Effector memory CD8-positive, alpha-beta T cell (primary cell): ENCODE measurements around the gene LNX1.

Experiments
- ATAC-seq: fragments of 150-1000 bp; cut with Tn5 transposase; replicated peaks from 2 replicates; pipeline ENCODE4 v1.10.0; 2021; ENCODE audit warnings: mild to moderate bottlenecking, moderate library complexity
- DNase-seq, 3 experiments: peaks; one replicate each; pipeline ENCODE4 v3.0.0; 2021
- H3K27ac Mint-ChIP-seq, 2 donors: one replicate each; pipeline ENCODE4 v1.8.0; 2022; ENCODE audit warnings: mild to moderate bottlenecking in 2 of 2, mixed read lengths in 2 of 2, moderate library complexity in 2 of 2
- H3K27me3 Mint-ChIP-seq, 2 donors: one replicate each; pipeline ENCODE4 v1.8.0; 2022; ENCODE audit warnings: mixed read lengths in 2 of 2
- H3K36me3 Mint-ChIP-seq: one replicate; pipeline ENCODE4 v1.8.0; 2022; ENCODE audit warnings: mild to moderate bottlenecking, moderate library complexity, mixed read lengths; ENCODE audit not compliant: insufficient read depth
- H3K4me1 Mint-ChIP-seq, 2 donors: one replicate each; pipeline ENCODE4 v1.8.0; 2022; ENCODE audit warnings: low read depth in 2 of 2, mixed read lengths in 2 of 2
- H3K4me3 Mint-ChIP-seq, 2 donors: one replicate each; pipeline ENCODE4 v1.8.0; 2022; ENCODE audit warnings: mild to moderate bottlenecking in 2 of 2, mixed read lengths in 2 of 2, moderate library complexity in 2 of 2
- H3K9me3 Mint-ChIP-seq, 2 donors: one replicate each; pipeline ENCODE4 v1.8.0; 2022; ENCODE audit warnings: mixed read lengths in 2 of 2

Gene LNX1

DNA sequence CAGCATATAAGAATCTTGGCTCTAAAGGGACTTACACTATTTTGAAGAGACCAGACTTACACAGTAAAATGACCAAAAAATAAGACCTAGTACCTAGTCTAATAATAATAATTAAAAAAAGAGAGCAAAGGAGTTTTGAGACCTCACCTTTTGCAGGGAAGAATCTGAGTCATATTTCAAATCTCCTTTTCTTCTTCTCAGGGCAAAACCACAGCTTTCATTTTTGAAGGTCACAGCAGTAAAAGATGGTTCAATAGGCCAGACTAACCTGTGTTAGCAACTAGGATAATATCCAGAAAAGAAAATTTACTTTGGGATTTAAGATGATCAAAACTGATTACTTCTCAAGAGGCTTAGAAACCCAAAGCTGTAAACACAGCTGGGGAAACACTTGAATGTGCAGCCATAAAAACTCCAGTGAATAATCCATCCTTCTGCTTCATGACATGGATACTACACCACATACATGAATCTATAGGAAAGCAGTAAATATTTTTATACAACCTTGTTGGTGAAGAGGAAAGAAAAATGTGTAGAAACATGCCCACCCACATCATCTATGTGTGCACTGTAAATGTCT is 25.9 kb upstream of the LNX1 start:
- no peaks in the 10 kb centered on the region for H3K27me3 Mint-ChIP-seq
- H3K4me3 Mint-ChIP-seq: no peak overlapping the region
- peaks cover 0 to 2% of the 10 kb centered on the region in 2 donors for H3K9me3 Mint-ChIP-seq
- no peaks in the 10 kb centered on the region for H3K36me3 Mint-ChIP-seq
- ATAC-seq (no peak), DNase-seq (no peak)
- no peaks in the 10 kb centered on the region for H3K4me1 Mint-ChIP-seq
- H3K27ac Mint-ChIP-seq: no peak overlapping the region

DNA sequence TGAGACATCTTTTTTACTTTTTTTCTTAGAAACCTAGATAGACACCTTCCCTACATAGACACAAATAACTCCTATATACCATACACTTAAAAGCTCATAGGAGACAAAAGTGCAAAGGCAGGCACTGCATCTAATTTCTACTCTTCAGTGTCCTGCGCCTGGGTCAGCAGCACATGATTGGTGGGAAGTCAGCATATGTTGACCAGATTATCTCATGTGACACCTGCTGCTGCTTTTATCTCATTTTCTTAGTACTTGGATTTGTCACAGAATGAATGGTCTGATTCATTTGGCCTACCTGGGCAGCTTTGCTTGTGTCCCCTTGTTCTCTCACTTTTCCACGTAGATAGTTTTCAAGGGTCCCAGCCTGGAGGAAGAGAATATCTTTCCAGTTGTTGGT is 24.9 kb upstream of the LNX1 start:
- DNase-seq (no peak), ATAC-seq (no peak)
- Mint-ChIP-seq H3K27ac (no peak overlapping the region), H3K27me3 (no peaks in the 10 kb centered on the region), H3K9me3 (peaks cover 0 to 2% of the 10 kb centered on the region in 2 donors), H3K4me1 (no peaks in the 10 kb centered on the region), H3K36me3 (no peaks in the 10 kb centered on the region), H3K4me3 (no peak overlapping the region)

DNA sequence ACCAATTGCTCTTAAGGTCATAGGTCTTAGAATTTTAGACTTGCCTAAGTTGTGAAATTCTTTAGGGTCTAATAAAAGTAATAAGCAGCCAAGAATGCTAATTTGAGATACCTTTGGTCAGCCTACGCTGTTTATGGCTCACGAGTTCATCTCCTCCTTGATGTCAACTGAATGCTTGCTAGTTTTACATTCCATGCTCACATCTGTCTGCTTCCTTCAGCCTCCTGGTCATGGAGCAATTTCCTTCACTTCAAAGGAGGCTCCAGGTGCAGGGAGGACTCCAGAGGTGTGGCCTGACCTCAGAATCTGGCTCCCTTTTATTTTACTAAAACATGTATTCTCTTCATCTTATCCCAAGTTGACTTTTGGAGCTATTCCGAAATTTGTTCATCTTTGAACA is 23.3 kb upstream of the LNX1 start:
- no peak for DNase-seq
- ATAC-seq: no peak
- H3K27ac Mint-ChIP-seq: no peak overlapping the region
- H3K4me1 Mint-ChIP-seq: no peaks in the 10 kb centered on the region
- peaks cover 0 to 2% of the 10 kb centered on the region in 2 donors for H3K9me3 Mint-ChIP-seq
- no peaks in the 10 kb centered on the region for H3K36me3 Mint-ChIP-seq
- no peaks in the 10 kb centered on the region for H3K27me3 Mint-ChIP-seq
- no peak overlapping the region for H3K4me3 Mint-ChIP-seq

DNA sequence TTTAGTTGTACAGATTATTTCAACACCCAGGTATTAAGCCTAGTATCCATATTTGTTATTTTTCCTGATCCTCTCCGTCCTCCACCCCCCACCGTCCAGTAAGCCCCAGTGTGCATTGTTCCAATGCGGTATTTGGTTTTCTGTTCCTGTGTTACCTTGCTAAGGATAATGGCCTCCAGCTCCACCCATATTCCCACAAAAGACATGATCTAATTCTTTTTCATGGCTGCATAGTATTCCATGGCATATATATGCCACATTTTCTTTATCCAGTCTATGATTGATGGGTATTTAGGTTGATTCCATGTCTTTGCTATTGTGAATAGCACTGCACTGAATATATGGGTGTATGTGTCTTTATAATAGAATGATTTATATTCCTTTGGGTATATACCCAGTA is 22.1 kb upstream of the LNX1 start:
- Mint-ChIP-seq H3K4me1 (no peaks in the 10 kb centered on the region), H3K36me3 (no peaks in the 10 kb centered on the region), H3K9me3 (peaks cover 0 to 2% of the 10 kb centered on the region in 2 donors), H3K27me3 (no peaks in the 10 kb centered on the region), H3K27ac (no peak overlapping the region), H3K4me3 (no peak overlapping the region)
- DNase-seq (no peak), ATAC-seq (no peak)

DNA sequence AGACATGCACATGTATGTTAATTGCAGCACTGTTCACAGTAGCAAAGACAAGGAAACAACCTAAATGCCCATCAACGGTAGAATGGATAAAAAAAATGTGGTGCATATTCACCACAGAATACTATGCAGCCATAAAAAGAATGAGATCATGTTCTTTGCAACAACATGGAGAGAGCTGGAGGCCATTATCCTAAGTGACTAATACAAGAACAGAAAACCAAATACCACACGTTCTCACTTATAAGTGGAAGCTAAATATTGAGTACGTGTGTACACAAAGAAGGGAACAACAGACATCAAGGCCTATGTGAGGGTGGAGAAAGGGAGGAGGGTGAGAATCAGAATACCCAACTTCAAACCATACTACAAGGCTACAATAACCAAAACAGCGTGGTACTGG is 17.4 kb upstream of the LNX1 start:
- ATAC-seq (no peak), DNase-seq (no peak)
- peaks cover 0 to 2% of the 10 kb centered on the region in 2 donors for H3K9me3 Mint-ChIP-seq
- H3K4me1 Mint-ChIP-seq: no peaks in the 10 kb centered on the region
- no peak overlapping the region for H3K27ac Mint-ChIP-seq
- no peak overlapping the region for H3K4me3 Mint-ChIP-seq
- peaks cover 0 to 26% of the 10 kb centered on the region in 2 donors for H3K27me3 Mint-ChIP-seq
- H3K36me3 Mint-ChIP-seq: no peaks in the 10 kb centered on the region

DNA sequence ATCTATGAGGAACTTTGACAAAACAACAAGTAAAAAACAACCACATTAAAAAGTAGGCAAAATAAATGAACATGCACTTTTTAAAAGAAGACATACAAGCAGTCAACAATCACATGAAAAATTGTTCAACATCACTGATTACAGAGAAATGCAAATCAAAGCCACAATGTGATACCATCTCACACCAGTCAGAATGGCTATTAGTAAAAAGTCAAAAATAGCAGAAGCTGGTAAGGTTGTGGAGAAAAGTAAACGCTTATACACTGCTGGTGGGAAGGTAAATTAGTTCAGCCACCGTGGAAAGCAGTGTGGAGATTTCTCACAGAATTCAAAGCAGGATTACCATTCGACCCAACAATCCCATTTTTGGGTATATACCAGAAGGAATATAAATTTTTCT is 17.0 kb upstream of the LNX1 start:
- Mint-ChIP-seq H3K36me3 (no peaks in the 10 kb centered on the region), H3K9me3 (no peaks in the 10 kb centered on the region), H3K4me3 (no peak overlapping the region), H3K4me1 (no peaks in the 10 kb centered on the region), H3K27ac (no peak overlapping the region), H3K27me3 (peaks cover 0 to 30% of the 10 kb centered on the region in 2 donors)
- DNase-seq (no peak), ATAC-seq (no peak)

DNA sequence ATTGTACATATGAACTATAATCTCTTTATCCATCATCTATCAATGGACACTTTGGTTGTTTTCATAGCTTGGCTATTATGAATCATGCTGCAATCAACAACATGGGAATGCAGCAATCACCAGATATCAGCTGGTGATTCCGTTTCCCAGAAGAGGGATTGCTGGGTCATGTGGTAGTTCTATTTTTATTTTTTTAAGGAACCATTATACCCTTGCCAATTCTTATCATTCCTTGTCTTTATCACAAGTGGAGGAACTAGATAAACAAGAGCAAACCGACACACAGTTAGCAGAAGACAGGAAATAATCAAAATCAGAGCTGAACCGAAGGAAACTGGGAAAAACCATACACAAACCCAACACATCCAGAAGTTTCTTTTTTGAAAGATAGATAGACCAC is 14.5 kb upstream of the LNX1 start:
- H3K36me3 Mint-ChIP-seq: no peaks in the 10 kb centered on the region
- no peak overlapping the region for H3K27ac Mint-ChIP-seq
- DNase-seq (no peak), ATAC-seq (no peak)
- no peak overlapping the region for H3K4me3 Mint-ChIP-seq
- peaks cover 8 to 50% of the 10 kb centered on the region in 2 donors for H3K27me3 Mint-ChIP-seq
- H3K9me3 Mint-ChIP-seq: no peaks in the 10 kb centered on the region
- no peaks in the 10 kb centered on the region for H3K4me1 Mint-ChIP-seq

DNA sequence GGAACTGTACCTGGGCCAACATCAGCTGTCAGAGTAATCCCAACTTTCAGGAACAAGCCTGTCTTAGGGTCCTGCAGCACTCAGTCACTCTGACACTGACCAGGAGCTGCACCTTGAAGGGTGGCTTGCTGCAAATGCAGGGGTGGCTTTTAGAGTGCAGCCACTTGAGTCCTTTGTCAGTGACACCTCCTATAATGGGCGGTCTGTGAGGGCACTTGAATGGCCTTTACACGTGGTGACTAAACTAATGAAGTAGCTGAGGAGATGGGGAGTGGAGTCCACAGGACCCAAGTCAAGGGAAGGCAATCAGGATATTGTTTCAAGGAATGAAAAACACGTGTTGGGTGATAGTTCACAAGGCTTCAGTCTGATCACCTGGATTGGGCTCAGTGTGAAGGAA is 11.1 kb upstream of the LNX1 start:
- no peak for DNase-seq
- Mint-ChIP-seq H3K27me3 (peaks cover 8 to 52% of the 10 kb centered on the region in 2 donors), H3K27ac (no peak overlapping the region), H3K4me1 (no peaks in the 10 kb centered on the region), H3K4me3 (no peak overlapping the region), H3K9me3 (no peaks in the 10 kb centered on the region), H3K36me3 (no peaks in the 10 kb centered on the region)
- no peak for ATAC-seq

DNA sequence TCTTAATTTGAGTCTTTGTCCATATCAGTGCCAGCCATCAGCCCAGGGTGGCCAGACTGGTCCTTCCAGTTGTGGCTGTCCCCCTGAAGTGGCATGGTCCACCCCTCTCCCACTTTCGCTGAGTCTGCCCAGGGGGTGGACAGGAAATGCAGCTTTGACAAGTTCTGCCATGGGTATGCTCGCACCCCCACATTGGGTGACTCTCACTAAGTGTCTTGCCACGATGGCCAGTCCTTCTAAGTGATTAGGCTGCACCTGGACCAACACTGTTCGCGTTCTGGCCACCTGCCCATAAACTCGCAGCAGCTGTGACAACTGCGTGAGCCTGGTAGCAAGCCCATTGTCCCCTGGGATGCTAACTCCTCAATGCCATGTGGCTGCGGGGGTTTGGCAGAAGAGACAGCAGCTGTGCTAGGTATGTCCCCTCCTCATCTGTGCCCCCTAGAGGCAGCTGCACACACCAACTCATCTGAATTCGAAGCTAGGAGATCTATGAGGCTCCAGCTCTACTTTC is 10.0 kb upstream of the LNX1 start:
- ATAC-seq: no peak
- H3K9me3 Mint-ChIP-seq: no peaks in the 10 kb centered on the region
- no peak overlapping the region for H3K4me3 Mint-ChIP-seq
- H3K27me3 Mint-ChIP-seq: peaks cover 8 to 50% of the 10 kb centered on the region in 2 donors
- H3K27ac Mint-ChIP-seq: no peak overlapping the region
- H3K4me1 Mint-ChIP-seq: no peaks in the 10 kb centered on the region
- DNase-seq: no peak
- H3K36me3 Mint-ChIP-seq: no peaks in the 10 kb centered on the region

DNA sequence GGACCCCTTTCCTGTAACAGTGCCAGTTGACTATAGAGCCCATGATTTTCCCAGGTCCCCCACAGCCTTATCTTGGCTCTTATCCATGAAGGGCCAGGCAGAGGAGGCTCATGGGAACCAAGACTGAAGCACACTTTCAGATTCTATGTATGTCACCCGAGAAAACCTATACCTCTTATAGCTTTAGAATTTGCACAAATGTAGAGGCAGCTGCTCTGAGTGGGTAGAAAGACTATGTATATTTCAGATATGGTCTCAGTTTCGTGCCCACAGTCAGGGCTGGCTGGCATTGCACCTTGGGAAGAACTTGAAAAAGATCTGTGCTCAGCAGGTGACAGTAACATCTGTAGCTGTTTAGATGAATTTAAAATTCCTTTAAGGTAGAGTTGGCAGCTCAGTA is 8.3 kb upstream of the LNX1 start:
- no peaks in the 10 kb centered on the region for H3K9me3 Mint-ChIP-seq
- ATAC-seq: no peak
- peaks cover 8 to 52% of the 10 kb centered on the region in 2 donors for H3K27me3 Mint-ChIP-seq
- H3K4me1 Mint-ChIP-seq: no peaks in the 10 kb centered on the region
- DNase-seq: no peak
- no peak overlapping the region for H3K27ac Mint-ChIP-seq
- H3K4me3 Mint-ChIP-seq: no peak overlapping the region
- no peaks in the 10 kb centered on the region for H3K36me3 Mint-ChIP-seq

DNA sequence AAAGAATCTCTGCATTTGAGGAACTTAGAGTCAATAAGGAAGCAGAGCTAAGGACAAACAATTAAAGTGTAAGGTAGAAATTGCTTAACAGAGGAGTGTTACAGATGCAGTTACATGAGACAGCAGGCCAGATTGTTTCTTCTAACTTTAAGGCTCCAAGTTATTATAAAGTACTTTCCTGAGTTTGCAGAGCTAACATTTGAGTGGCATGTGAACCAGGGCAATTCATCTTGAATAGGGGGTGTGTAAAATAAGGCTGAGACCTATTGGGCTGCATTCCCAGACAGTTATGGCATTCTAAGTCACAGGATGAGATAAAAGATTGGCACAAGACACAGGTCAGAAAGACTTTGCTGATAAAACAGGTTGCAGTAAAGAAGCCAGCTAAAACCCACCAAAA is 7.6 kb upstream of the LNX1 start:
- DNase-seq (no peak), ATAC-seq (no peak)
- no peak overlapping the region for H3K4me3 Mint-ChIP-seq
- H3K9me3 Mint-ChIP-seq: no peaks in the 10 kb centered on the region
- no peak overlapping the region for H3K27ac Mint-ChIP-seq
- peaks cover 8 to 47% of the 10 kb centered on the region in 2 donors for H3K27me3 Mint-ChIP-seq
- H3K4me1 Mint-ChIP-seq: no peaks in the 10 kb centered on the region
- H3K36me3 Mint-ChIP-seq: no peaks in the 10 kb centered on the region

DNA sequence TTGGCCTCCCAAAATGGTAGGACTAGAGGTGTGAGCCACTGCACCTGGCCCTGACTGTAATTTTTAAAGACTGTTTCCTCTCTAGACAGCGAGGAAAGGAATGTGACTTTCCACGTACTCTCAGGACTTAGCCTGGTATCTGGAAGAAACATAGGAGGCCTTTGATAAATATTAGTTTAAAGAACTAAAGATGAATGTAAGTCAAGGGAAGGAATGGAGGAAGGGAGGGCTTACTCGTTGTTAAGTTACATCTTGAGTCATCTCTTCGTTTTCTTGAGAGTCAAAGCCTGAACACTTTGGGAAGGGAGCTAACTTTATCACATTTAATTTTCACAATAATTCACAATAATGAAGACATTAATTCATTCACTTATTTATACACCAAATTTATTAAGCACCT is 7.2 kb upstream of the LNX1 start:
- no peak overlapping the region for H3K4me3 Mint-ChIP-seq
- no peaks in the 10 kb centered on the region for H3K9me3 Mint-ChIP-seq
- H3K36me3 Mint-ChIP-seq: no peaks in the 10 kb centered on the region
- ATAC-seq (no peak), DNase-seq (no peak)
- no peak overlapping the region for H3K27ac Mint-ChIP-seq
- no peaks in the 10 kb centered on the region for H3K4me1 Mint-ChIP-seq
- H3K27me3 Mint-ChIP-seq: peaks cover 8 to 46% of the 10 kb centered on the region in 2 donors

DNA sequence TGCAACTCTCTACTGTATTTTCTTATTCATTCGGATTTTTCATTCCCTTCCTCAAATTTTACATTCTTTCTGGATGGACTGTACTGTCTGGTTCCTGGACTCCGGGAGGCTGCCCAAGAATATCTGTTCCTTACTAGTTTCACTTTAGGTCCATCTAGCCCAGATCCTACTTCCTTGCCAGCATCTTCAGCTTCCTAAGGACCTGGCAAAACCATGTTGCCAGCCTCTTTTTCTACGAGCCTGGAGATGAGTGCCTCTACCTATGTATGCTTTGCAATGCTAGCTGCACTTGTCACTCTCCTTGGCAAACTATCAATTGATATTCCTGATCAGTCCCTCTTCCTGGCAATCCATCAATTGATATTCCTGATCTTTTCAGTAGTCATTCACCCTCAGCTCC is 5.6 kb upstream of the LNX1 start:
- Mint-ChIP-seq H3K4me1 (no peaks in the 10 kb centered on the region), H3K27me3 (peaks cover 8 to 45% of the 10 kb centered on the region in 2 donors), H3K27ac (no peak overlapping the region), H3K9me3 (no peaks in the 10 kb centered on the region), H3K36me3 (no peaks in the 10 kb centered on the region), H3K4me3 (no peak overlapping the region)
- DNase-seq (no peak), ATAC-seq (no peak)

DNA sequence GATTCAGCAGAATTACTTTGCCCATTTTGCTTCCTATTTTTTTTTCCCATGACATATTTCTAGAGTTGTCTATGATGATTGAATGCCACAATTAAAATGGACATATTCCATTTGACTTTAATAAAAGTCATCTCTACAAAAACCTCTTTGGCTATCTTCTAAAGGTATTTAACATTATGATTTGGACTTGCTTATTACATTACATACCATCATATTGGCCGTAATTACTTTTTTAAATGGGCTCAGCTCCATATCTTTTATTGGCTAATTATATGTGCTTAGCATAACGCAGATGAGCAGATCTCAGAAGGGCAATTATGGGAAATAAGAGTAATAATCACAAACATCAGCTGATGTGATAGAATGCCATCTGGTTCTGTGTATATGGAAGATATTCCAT is 4.5 kb upstream of the LNX1 start:
- H3K4me3 Mint-ChIP-seq: no peak overlapping the region
- H3K36me3 Mint-ChIP-seq: no peaks in the 10 kb centered on the region
- peaks cover 17 to 49% of the 10 kb centered on the region in 2 donors for H3K27me3 Mint-ChIP-seq
- no peaks in the 10 kb centered on the region for H3K9me3 Mint-ChIP-seq
- H3K4me1 Mint-ChIP-seq: peaks cover 3 to 8% of the 10 kb centered on the region in 2 donors
- DNase-seq (no peak), ATAC-seq (no peak)
- H3K27ac Mint-ChIP-seq: no peak overlapping the region

DNA sequence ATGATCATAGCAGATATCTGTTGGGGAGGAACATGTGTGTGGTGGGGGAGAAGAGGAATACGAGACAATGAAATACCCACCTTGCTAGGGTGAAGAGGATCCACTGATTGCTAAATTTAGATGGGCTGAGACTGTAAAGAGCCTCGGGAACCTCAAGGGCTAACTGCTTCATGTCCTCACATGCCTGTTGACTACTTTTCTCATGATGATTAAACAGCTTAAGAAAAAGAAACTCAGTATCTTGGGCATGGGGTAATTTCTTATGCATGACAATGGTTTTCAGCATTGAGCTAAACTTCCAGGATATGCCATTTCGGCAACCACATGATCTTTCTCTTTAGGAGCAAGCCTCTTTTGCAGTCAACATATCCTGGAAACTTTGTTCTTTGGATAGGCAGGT is 3.9 kb upstream of the LNX1 start:
- Mint-ChIP-seq H3K27ac (no peak overlapping the region), H3K9me3 (no peaks in the 10 kb centered on the region), H3K4me1 (peaks cover 3 to 8% of the 10 kb centered on the region in 2 donors), H3K27me3 (peaks cover 23 to 55% of the 10 kb centered on the region in 2 donors), H3K4me3 (no peak overlapping the region), H3K36me3 (no peaks in the 10 kb centered on the region)
- DNase-seq: no peak
- no peak for ATAC-seq
